GM19438 (cell line): ENCODE measurements around the gene HOXD3.

Experiments used
- ATAC-seq: cut with Tn5 transposase; IDR thresholded peaks from one replicate; pipeline ENCODE4 v1.9.1; 2021; ENCODE audit warnings: low read depth; ENCODE audit not compliant: unreplicated experiment

HOXD3 gene

DNA sequence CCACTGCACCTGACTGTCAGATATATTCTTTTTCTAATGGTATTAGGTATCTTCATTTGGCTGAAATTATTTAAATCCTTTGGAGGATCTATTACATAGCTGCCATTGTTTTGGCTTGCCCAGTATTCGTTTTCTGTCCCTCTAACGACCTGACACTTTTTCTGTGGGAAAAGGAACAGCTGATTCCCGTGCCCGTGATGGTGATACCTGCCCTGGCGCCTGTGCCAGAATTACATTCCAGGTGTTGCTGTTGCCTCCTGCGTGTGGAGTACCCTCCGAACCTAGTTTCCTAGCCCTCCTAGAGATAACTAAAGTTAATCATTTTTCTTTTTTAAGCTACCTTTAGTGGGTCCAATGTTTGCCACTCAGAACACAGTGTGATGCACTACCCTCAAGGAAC is 45.4 kb downstream of the HOXD3 start:
- no peak for ATAC-seq

DNA sequence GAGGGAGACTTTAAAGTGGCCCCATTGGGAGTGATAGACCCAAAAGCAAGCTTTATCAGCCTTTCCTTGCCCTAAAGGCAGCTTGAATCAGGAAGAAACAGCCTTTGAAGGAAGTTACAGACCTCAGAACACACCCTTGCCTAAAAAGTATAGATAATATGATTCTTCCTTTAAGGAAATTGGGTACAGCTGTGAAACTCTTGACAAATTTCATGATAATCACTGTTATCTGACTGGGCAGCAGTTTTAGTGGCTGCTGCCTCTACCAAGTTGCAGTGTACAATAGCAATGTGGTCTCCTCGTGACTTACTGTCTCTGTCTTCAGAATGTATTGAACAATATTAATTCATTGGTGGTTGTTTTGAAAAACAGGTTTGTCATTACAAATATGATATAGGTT is 48.0 kb downstream of the HOXD3 start:
- ATAC-seq = no peak

DNA sequence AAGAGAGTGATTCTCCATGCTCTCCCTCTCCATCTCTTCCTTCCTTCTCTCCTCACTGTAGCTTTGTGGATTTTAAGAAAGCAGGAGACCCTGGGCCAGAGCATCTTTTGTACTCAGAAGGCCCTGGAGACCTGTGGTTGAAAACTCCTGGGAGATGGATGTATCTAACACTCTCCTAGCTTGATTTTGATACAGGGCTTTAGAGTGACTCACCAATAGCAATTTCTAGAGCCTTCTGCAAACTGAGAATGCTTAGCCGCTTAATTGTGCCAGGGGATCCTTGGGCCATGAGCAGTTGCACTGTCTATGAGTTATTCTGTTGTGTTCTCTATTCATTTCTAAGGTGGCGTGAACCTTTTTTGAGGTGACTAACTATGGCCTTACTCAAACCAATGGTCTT is 49.0 kb downstream of the HOXD3 start:
- no peak for ATAC-seq

DNA sequence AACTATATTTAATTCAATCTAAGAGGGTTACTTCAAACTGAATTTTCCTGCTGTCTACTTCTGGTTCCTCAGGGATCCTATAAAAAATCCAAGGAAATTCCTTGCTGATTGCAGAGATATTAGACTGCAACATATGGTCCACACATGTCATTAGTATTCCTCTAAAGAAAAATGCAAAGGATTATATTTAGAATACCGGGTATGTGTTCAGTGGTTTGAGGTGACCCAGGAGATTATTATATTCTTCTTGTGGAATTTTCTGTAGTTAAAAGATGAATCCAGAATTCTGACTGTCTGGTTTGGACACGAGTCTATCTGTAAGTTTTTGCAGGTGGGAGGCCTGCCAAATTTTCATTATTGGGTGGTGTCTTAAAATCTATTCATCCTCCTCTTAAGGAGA is 49.6 kb downstream of the HOXD3 start:
- ATAC-seq = no peak

DNA sequence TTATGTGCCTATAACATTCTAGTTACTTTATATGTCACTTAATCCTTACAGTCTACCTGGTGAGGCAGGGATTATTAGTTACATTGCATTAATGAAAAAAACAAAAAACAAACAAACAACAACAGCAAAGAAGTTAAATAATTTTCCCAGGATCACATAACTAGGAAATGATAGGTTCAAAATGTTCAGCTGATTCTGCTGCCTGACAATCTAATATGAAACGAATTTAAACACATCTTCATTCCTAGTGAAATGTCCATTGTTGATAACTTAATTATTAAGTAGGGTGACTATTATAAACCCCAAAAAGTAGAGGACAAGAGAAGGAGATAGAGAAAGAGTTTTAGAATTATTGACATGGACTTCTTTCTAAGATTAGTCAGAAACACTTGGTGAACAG is 54.0 kb downstream of the HOXD3 start:
- no peak for ATAC-seq

DNA sequence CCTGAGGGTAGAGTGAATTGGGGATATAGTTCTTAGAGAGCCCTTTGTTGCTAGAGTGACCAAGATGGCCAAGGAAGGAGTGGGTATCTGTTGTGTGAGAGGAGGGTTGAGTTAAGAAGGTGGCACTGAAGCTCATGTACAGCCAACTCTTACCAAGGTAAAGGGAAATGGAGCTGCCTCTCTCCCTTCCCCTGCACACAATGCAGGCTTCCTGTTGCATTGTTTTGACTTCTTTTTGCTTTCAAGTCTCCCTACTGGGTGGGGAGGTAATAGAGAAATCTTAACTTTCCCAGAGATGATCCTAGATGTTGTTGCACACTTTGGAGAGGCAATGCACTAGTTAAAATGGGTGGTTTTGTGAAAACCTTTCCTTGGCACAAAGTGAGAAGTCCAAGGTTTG is 55.2 kb downstream of the HOXD3 start:
- ATAC-seq = no peak

DNA sequence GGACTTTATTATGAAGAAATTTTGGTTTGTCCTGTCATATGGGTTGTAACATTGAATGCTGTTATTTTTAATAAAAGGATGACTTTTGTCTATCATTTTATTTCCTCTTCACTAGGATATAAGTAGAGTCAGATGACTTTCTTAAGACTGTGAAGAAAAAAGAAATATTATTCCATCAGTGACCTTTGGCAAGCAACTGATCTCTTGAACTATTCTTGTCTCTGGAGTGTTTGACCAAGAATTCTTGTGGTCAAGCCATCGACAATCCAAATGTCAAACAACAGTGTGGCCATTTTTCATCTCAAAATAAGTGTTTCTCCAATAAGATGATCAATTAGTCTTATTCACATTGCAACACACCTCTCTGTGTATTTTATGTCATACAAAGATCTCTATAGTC is 56.3 kb downstream of the HOXD3 start:
- no peak for ATAC-seq
